ENCODE measurements around the gene KRTAP5-8.
"Not testable (repeated sequence)": the region's sequence is repeated elsewhere in the genome, so short reads cannot be mapped to it uniquely, and the experiment has no call there.

GRCh38 chr11:71526796-71527575 is 10.8 kb upstream of the KRTAP5-8 start, which contains the start of gene KRTAP5-7:
- not testable (repeated sequence) for TF ChIP-seq CTCF, POLR2A (IDR thresholded peaks at IDR 0.05)

All from Peyer's patch (tissue), 4 donors.